ENCODE data around the gene KCNK16. TPM values are rescaled to one million over a fixed set of nuclear protein-coding genes. Genes with fewer than 3 reads are reported as not detected.

Gene KCNK16
- total and polyA plus RNA-seq, 10 of the 15 experiments (the other 5 are each of a cell fraction or from before 2014, with no cell fraction given) = not detected

GRCh38 chr6:39302669-39303424 lies 19.7 kb downstream of the KCNK16 start (continued):
- no peak for TF ChIP-seq SMARCA5 (IDR thresholded peaks at IDR 0.05)
- no peak for TF ChIP-seq POLR2AphosphoS5 (IDR thresholded peaks at IDR 0.05; ENCODE audit: low read length)
- TF ChIP-seq EGR1 (IDR thresholded peaks at IDR 0.05; ENCODE audit: borderline replicate concordance in 1 of 2, low read depth in 2 of 2, low read length in 2 of 2) = no peak
- TF ChIP-seq PML (IDR thresholded peaks at IDR 0.05; ENCODE audit: low read length) = no peak
- TF ChIP-seq EED (IDR thresholded peaks at IDR 0.05; ENCODE audit: low read depth) = no peak
- peak; percentile 18; the same call in 1 of the 2 replicates for TF ChIP-seq PAX5 (IDR thresholded peaks at IDR 0.05; ENCODE audit: borderline replicate concordance, low read depth, low read length)
- peak; percentile 74; the same call in 1 of the 2 replicates for TF ChIP-seq YY1 (IDR thresholded peaks at IDR 0.05; ENCODE audit: low read depth, low read length)
- TF ChIP-seq RB1 (IDR thresholded peaks at IDR 0.05; ENCODE audit: borderline replicate concordance) = 0 out of 2 replicates have a peak, but pooled peaks have one; percentile 65
- TF ChIP-seq KDM1A (IDR thresholded peaks at IDR 0.05; ENCODE audit: borderline replicate concordance) = no peak
- no peak for TF ChIP-seq NFIC (IDR thresholded peaks at IDR 0.05; ENCODE audit: low read depth, low read length)
- no peak for TF ChIP-seq CREM (IDR thresholded peaks at IDR 0.05; ENCODE audit: low read depth)
- TF ChIP-seq SMC3 (IDR thresholded peaks at IDR 0.05; ENCODE audit: borderline replicate concordance, low read length) = peak; percentile 99
- no peak for TF ChIP-seq ZNF592 (IDR thresholded peaks at IDR 0.05)
- no peak for TF ChIP-seq ZNF687 (IDR thresholded peaks at IDR 0.05)
- TF ChIP-seq MLLT1 (IDR thresholded peaks at IDR 0.05) = no peak
- no peak for TF ChIP-seq NBN (IDR thresholded peaks at IDR 0.05)
- no peak for TF ChIP-seq RAD51 (IDR thresholded peaks at IDR 0.05)
- TF ChIP-seq RELB (IDR thresholded peaks at IDR 0.05; ENCODE audit: low read depth) = no peak
- no peak for TF ChIP-seq SP1 (IDR thresholded peaks at IDR 0.05; ENCODE audit: low read depth, low read length)
- 0 out of 4 replicates have a peak, but pooled peaks of 1 of the 2 experiments have one; percentile 4 for TF ChIP-seq BHLHE40 (IDR thresholded peaks at IDR 0.05; ENCODE audit: borderline replicate concordance in 1 of 2, low read depth in 2 of 2, low read length in 1 of 2)

Data from GM12878 (cell line).